NCI-H446 (cell line): Measurements from ENCODE around the gene ARHGAP42.

Source experiments
- DNase-seq, 2 experiments: peaks; one replicate each; lab custom pipeline; 2025; lab: John Stamatoyannopoulos, UW

ARHGAP42 gene

DNA sequence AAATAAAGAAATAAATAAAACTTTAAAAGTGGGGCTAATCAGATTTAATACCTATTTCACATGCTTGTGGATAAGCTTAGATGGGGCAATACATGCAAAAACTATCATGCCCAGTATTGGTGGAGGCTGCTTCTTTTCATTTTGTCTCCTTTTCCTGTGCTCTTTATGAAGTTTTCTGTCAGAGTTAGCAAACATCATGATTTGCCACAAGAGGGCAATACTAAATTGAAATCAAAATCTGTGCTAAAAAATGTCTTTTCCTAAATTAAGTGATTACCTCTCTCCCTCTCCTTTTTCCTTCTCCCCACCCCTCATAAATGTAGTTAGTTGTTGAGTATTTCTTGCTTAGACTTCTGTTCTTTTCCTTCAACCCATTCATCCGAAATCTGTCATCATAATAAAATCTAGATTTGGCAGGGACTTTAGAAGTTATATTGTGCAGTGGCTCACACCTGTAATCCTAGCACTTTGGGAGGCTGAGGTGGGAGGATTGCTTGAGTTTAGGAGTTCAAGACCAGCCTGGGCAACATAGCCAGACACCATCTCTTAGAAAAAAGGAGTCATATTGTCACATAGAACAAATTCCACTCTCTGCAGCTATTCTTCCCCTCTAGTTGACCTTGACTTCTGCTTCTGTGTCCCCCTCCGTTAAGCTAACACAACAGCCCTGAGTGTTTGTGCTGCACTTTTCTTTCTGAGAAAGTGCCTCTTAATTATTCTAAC is 4.7 kb upstream of the ARHGAP42 start:
- peak; percentile 42 to 63 for DNase-seq

DNA sequence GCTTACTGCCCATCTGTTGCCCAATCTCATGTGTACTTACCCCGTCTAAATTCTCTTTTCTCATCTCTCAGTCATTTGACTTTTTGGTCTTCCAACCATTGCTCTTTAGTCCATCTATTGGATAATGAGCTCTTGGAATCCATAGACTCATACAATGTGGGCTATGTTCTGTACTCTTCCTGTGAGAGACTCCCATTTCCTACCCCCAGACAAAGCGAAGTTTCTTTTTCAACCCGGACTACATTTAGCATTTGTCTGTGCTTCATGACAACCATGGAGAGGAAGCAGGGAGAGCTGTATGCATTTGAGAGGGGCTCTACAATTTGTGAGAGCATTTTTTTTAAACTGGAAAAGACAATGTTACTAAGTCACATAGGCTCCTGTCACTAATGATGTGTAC is 4.0 kb upstream of the ARHGAP42 start:
- no peak for DNase-seq

GRCh38 chr11:100684101-100685065 is 2.7 kb upstream of the ARHGAP42 start:
- DNase-seq = no peak

DNA sequence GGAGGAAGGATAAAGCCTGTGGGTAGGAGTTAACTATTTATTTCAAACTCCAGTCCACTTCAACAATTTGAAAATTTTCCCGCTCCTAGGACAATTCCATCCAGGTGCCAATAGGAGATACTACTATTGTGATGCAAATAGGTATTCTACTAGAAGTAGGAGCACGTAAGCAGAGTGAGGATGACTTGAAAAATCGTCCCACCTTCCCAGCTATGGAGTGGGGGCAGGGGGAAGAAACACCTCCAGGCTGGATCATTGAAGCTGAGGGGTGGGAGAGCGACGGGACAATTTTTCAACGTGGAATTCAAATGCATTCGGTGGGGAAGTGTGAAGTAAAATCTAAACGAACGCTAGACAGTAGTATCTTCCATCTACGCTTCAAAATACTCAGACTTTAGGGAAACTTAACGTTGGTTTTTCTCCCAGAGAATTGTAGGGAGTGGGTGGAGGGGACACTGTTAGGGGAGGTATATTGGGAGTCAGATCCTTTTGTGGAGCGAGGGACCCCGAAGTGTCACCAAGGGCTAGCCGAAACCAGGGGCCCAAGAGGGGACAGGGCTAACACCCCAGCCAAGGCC is 523 bp upstream of the ARHGAP42 start:
- no peak for DNase-seq

- DNase-seq = peak; percentile 58 to 70
These were observed 725 bp downstream of the ARHGAP42 start for GRCh38 chr11:100687630-100688395.

GRCh38 chr11:100689141-100689540 is 2.1 kb downstream of the ARHGAP42 start:
- DNase-seq = peak; percentile 48 to 76

- DNase-seq = no peak
These were observed 5.0 kb downstream of the ARHGAP42 start for GRCh38 chr11:100691896-100692653.

DNA sequence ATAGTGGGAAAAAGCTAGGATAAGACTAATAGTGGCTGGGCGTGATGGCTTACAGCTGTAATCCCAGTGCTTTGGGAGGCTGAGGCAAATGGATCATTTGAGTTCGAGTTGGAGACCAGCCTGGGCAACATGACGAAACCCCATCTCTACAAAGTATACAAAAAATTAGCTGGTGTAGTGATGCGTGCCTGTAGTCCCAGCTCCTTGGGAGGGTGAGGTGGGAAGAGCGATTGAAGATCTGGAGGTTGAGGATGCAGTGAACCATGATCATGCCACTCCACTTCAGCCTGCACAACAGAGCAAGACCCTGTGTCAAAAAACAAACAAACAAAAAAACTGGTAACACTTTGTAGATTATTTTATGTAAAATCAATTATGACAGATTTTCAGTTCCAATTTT is 8.8 kb downstream of the ARHGAP42 start:
- no peak for DNase-seq

DNA sequence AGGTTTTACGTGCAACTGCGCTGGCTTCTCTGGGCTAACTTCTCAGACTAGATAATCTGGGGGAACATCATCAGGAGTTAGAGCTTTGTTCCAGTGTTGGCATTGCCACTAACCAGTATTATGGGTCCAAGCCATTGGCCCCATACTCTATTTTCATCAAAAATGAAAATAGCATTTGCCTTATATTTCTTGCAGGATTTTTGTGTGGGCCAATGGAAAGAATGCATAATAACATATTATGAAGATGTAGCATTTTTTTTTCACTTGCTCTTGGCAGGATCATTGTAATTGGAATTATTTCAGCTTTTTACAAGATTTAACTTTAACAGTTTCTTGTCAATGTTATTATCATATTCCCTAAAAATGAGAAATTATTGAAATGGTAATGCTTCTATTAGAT is 16.1 kb downstream of the ARHGAP42 start:
- DNase-seq = no peak

GRCh38 chr11:100703801-100704575 is 16.9 kb downstream of the ARHGAP42 start:
- no peak for DNase-seq

DNA sequence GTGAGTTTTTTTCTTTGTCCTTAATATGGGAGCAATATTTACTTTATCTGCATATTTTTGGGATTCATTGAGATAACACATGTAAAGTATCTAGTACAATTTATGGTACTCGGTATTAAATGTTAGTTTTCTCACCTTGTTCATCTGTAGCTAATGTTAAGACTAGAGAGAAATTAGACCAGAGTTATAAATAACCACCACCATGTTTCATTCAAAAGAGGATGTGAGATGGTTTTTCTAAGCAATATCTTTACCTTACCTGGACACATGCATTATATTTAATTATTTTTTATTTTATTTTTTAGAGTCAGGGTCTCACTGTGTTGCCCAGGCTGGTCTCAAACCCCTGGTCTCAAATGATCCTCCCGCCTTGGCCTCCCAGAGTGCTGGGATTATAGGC is 18.4 kb downstream of the ARHGAP42 start:
- DNase-seq = no peak

GRCh38 chr11:100706179-100706578 is 19.1 kb downstream of the ARHGAP42 start:
- no peak for DNase-seq

DNA sequence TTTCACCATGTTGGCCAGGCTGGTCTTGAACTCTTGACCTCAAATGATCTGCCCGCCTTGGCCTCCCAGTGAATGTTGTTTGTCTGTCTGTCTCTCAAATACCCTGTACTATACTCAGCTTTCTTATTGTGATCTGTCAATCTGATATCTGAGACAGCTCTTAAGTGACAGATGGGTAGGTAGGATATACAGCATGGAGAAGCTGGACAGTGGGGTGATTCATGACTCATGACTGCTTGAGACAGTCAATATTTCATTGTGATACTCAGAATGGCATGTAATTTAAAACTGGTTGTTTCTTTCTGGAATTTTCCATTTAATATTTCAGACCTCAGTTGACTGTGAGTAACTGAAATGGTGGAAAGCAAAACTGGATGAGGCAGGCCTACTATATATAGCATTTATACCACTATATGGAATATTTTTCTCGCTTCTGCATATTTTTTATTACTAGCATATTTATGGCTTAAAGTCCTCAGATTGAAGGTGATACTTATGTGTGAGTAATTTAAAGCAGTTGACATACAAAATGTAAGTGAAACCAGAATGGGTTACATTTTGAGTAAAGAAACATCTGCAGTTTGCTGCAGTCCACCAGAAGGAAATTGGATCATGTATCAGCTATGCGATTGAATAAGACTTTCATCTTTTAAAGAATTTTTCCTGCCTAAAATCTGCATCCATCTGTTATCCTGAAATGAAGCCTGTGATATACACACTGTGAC is 22.3 kb downstream of the ARHGAP42 start:
- peak in 1 of 2 experiments; percentile 45 for DNase-seq

DNA sequence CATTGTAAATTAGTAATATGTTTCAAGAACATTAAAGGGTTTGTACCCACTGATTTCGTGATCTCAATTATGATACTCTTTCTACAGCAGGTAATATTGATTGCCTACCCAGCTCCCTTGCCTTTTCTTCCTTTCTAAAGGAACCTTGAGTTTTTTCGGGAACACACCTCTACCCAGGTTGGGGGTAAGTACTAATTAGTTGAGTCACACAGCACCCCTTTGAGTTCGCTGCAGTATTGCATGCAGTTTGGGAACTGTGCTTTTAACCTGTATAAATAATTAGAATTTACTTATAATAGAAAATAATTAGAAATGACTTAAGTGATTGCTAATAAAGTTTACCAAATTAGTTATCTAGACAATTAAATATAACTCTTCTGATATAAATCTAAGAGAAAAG is 24.9 kb downstream of the ARHGAP42 start:
- DNase-seq = no peak

DNA sequence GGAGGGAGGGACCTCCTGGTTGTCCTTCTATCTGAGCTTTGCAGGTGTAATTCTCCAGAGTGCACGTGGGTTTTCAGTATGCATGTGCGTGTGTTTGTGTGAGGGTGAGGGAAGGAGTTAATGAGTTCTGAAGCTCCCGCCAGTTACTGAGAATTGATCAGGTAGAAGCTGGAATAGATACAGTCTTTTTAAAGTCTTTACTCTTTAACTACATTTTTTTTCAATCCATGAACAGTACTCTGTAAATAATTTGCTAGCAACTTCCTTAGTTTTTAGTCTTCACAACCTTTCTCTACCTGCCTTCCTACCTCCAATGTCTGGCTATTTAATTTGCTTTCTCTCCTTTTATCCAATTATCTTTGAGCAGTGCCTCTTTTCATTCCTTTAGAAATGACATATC is 25.5 kb downstream of the ARHGAP42 start:
- no peak for DNase-seq

- no peak for DNase-seq
These were observed 28.2 kb downstream of the ARHGAP42 start for GRCh38 chr11:100715165-100715761.

DNA sequence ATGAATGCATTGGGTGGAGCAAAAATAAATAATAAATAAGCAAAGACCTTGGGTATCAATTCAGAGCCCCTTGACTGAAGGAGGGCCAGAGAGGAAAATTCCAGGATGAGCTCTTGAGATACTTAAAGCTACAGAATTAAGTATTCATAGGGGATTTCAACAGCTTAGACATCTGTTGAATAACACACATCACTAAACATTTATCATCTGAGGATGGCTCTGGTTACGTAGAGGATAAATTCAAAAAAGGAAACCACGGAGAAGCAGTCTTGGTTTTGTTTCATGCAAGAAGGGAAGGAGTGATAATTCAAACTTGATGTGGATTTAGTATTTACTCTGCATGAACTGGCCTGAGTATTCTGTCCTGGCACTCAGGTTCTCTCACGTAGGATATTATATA is 29.8 kb downstream of the ARHGAP42 start:
- DNase-seq = peak in 1 of 2 experiments; percentile 34

DNA sequence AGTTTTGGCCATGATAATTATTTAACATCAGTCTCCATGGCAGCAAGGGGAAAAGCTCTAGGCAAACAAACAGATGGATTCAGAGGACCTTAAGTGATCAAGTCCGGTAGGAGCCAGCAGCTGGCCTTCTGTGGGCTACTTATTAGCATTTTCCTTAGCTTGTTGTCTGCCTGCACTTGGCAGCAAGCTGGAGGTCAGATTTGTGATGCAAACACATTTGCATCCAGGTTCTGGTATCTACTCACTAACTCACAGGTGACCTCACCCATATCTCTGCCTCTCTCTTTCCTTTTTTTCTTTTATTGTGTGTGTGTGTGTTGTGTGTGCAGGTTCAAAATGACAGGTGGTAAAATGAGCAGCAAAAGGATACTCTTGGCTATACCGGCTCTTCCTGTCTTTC is 32.3 kb downstream of the ARHGAP42 start:
- DNase-seq = peak; percentile 82 to 86

DNA sequence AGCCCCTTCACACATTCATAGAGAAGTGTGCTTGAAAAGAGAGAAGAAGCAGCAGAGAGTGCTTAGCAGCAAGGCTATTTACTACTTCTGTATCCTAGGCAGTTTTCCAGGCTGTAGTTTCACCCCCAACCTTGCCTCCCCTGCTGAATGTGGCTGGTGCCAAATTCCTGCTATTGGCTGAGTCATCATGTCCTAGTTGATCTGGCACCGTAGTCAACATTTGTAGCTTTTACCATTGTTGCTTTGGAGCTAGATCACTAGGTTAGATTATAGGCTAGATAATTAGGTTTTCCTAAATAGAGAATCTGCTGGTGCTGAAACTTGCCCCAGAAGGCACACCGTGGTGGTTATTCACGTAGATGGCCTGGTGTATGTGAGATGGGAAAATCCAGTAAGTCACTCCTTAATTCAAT is 32.7 kb downstream of the ARHGAP42 start:
- peak; percentile 84 to 92 for DNase-seq
